ENCODE measurements around the gene ITPA.
A peak's percentile ranks its signal among the peaks of the same experiment; 100 is the strongest.

Gene ITPA

DNA sequence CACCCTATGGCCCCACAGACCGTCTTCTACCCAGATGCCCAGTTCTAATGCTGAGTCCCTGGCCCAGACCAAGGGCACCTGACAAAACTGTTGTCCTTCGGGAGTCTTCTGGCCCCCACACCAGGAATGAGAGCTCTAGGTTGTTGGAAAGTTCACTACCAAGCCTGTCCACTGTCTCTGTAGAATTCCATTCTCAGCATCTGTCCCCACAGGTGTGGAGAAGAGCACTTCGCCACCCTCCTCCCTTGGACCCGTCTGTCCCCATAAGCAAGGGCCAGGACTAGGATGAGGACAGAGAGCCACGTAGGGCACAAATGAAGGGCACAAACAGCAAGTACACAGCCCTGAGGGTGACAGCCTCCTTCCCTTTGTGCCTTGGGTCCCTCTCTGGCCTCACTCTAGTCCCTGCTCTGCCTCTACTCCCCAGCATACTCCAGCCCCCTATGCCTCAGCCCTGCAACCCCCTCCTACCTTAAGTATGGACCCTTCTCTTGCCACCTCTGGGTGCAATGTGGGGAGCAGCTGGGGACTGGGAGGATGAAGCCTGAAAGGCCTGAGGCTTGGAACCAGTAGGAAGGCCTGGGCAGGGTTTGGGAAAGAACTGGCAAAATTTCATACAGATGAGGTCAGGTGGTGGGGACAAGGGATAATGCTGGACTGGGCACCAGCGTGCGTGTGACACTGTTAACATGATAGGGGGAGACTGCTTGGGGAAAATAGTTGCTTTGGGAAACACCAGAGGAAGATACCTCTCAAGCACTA lies 40.3 kb upstream of the ITPA start:
- TF ChIP-seq, protein P1, sequence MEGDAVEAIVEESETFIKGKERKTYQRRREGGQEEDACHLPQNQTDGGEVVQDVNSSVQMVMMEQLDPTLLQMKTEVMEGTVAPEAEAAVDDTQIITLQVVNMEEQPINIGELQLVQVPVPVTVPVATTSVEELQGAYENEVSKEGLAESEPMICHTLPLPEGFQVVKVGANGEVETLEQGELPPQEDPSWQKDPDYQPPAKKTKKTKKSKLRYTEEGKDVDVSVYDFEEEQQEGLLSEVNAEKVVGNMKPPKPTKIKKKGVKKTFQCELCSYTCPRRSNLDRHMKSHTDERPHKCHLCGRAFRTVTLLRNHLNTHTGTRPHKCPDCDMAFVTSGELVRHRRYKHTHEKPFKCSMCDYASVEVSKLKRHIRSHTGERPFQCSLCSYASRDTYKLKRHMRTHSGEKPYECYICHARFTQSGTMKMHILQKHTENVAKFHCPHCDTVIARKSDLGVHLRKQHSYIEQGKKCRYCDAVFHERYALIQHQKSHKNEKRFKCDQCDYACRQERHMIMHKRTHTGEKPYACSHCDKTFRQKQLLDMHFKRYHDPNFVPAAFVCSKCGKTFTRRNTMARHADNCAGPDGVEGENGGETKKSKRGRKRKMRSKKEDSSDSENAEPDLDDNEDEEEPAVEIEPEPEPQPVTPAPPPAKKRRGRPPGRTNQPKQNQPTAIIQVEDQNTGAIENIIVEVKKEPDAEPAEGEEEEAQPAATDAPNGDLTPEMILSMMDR (IDR thresholded peaks at IDR 0.05; ENCODE audit: borderline replicate concordance, insufficient read depth, low read depth, low read length): no peak
- H3K4me3 ChIP-seq (ENCODE audit: low read depth, low read length): no peak overlapping the region

GRCh38 chr20:3171391-3172125 lies 37.7 kb upstream of the ITPA start:
- TF ChIP-seq, protein P1 (IDR thresholded peaks at IDR 0.05; ENCODE audit: borderline replicate concordance, insufficient read depth, low read depth, low read length): no peak

GRCh38 chr20:3172126-3172932 lies 37.0 kb upstream of the ITPA start:
- TF ChIP-seq, protein P1 (IDR thresholded peaks at IDR 0.05; ENCODE audit: borderline replicate concordance, insufficient read depth, low read depth, low read length): no peak
- H3K4me3 ChIP-seq (ENCODE audit: low read depth, low read length): no peak overlapping the region

More at GRCh38 chr20:3171391-3172125, 37.7 kb upstream of the ITPA start:
- no peak overlapping the region for H3K4me3 ChIP-seq (ENCODE audit: low read depth, low read length)

GRCh38 chr20:3172933-3173609 lies 36.2 kb upstream of the ITPA start, which contains the start of gene LZTS3:
Gene LZTS3 (minus strand): TSS chr20:3173549. CDS start chr20:3167163, 6,386 bp downstream.
- peak within 1 kb of the TSS; percentile 68 for H3K4me3 ChIP-seq (ENCODE audit: low read depth, low read length)
- TF ChIP-seq, protein P1 (IDR thresholded peaks at IDR 0.05; ENCODE audit: borderline replicate concordance, insufficient read depth, low read depth, low read length): 0 out of 2 replicates have a peak, but pooled peaks have one; percentile 11

- TF ChIP-seq, protein P1 (IDR thresholded peaks at IDR 0.05; ENCODE audit: borderline replicate concordance, insufficient read depth, low read depth, low read length): peak; percentile 24; the same call in 1 of the 2 replicates
- H3K4me3 ChIP-seq (ENCODE audit: low read depth, low read length): peak overlapping the region; percentile 68
These were observed 35.5 kb upstream of the ITPA start for GRCh38 chr20:3173610-3174441.
